B cell (primary cell): Measurements from ENCODE around the gene THSD4. TPM values are rescaled to one million over a fixed set of nuclear protein-coding genes. Genes with fewer than 3 reads are reported as not detected.

Experiments used
- ATAC-seq: fragments of 200-7000 bp; cut with Tn5 transposase; one replicate; pipeline ENCODE4 v1.10.0; 2021; ENCODE audit warnings: low read depth, mild to moderate bottlenecking, moderate number of reproducible peaks, moderate library complexity
- CTCF ChIA-PET: fragments of 350-600 bp; sonication (Branson Sonifier 250); formaldehyde crosslinking; loops from one replicate; lab custom pipeline; 2021; ENCODE audit warnings: antibody characterized with exemption, inconsistent platforms; lab: Charles Lee
- POLR2A ChIA-PET: fragments of 350-600 bp; sonication (Branson Sonifier 250); formaldehyde crosslinking; loops from one replicate; lab custom pipeline; 2021; ENCODE audit warnings: antibody characterized with exemption; lab: Charles Lee
- DNase-seq: peaks from one replicate; pipeline ENCODE4 v3.0.0; 2013
- H2AFZ ChIP-seq: 2 replicates; pipeline ENCODE4 v1.6.1; 2012; ENCODE audit warnings: mild to moderate bottlenecking, low read depth, low read length; ENCODE audit not compliant: insufficient read depth, poor library complexity, severe bottlenecking
- H3K27ac ChIP-seq, 2 donors: 1 replicate in 1 of 2; 2 replicates in 1 of 2; pipeline ENCODE4 v1.5.1; 2012 to 2013; ENCODE audit warnings: low read length in 2 of 2, mild to moderate bottlenecking in 2 of 2, moderate library complexity in 1 of 2
- H3K27me3 ChIP-seq, 4 experiments: fragments of 200-600 bp in 1 of 4; sonication (generic) in 1 of 4; replicated peaks in 1 of 4; 1 replicate in 2 of 4; 2 replicates in 2 of 4; pipeline versions ENCODE4 v1.6.1 to v1.7.0; 2013 to 2016; ENCODE audit warnings: low read length in 3 of 4, mild to moderate bottlenecking in 2 of 4, mixed read lengths in 1 of 4, moderate library complexity in 1 of 4; ENCODE audit not compliant: insufficient read depth in 4 of 4, control insufficient read depth in 3 of 4; ENCODE audit errors: control extremely low read depth in 1 of 4
- H3K36me3 ChIP-seq, 2 experiments: replicated peaks in 1 of 2; 1 replicate in 1 of 2; 2 replicates in 1 of 2; pipeline versions ENCODE4 v1.6.1 to v1.7.1; 2013; ENCODE audit warnings: low read length in 1 of 2; ENCODE audit not compliant: insufficient read depth in 2 of 2, control insufficient read depth in 1 of 2; ENCODE audit errors: control extremely low read depth in 1 of 2, extremely low read depth in 1 of 2
- H3K4me1 ChIP-seq, 2 donors: fragments of 200-600 bp in 1 of 2; sonication (generic) in 1 of 2; 1 replicate in 1 of 2; 2 replicates in 1 of 2; pipeline versions ENCODE4 v1.5.1 to v1.6.1; 2013 to 2017; ENCODE audit warnings: low read length in 2 of 2; ENCODE audit not compliant: control insufficient read depth in 2 of 2, insufficient read depth in 2 of 2
- H3K4me2 ChIP-seq: replicated peaks from 2 replicates; pipeline ENCODE3; 2012; ENCODE audit warnings: mild to moderate bottlenecking, low read depth, low read length; ENCODE audit not compliant: poor library complexity, severe bottlenecking
- H3K4me3 ChIP-seq, 5 experiments: fragments of 200-600 bp in 1 of 5; sonication (generic) in 1 of 5; 1 replicate in 3 of 5; 2 replicates in 2 of 5; pipeline versions ENCODE4 v1.5.1 to v1.7.0; 2011 to 2016; ENCODE audit warnings: low read length in 4 of 5, mild to moderate bottlenecking in 4 of 5, low read depth in 2 of 5, control low read depth in 1 of 5, moderate library complexity in 1 of 5; ENCODE audit not compliant: insufficient read depth in 1 of 5; ENCODE audit errors: control extremely low read depth in 1 of 5, extremely low read depth in 1 of 5
- H3K79me2 ChIP-seq: fragments of 200-600 bp; sonication (generic); one replicate; pipeline ENCODE4 v1.6.0; 2016; ENCODE audit warnings: low read length; ENCODE audit not compliant: control insufficient read depth, insufficient read depth
- H3K9ac ChIP-seq: fragments of 200-600 bp; sonication (generic); 2 replicates; pipeline ENCODE4 v1.6.1; 2017; ENCODE audit warnings: mild to moderate bottlenecking, low read length, moderate library complexity
- H3K9me3 ChIP-seq, 3 donors: one replicate each; pipeline versions ENCODE4 v1.6.1 to v1.7.1; 2013; ENCODE audit warnings: low read length in 2 of 3; ENCODE audit not compliant: control insufficient read depth in 2 of 3, insufficient read depth in 1 of 3; ENCODE audit errors: control extremely low read depth in 1 of 3
- H4K20me1 ChIP-seq: 2 replicates; pipeline ENCODE4 v1.6.0; 2012; ENCODE audit warnings: mild to moderate bottlenecking, low read length; ENCODE audit not compliant: insufficient read depth, control insufficient read depth, poor library complexity, severe bottlenecking
- H3K27ac Mint-ChIP-seq: one replicate; pipeline ENCODE4 v1.8.0; 2021; ENCODE audit warnings: mixed read lengths
- H3K27me3 Mint-ChIP-seq: one replicate; pipeline ENCODE4 v1.8.0; 2021; ENCODE audit warnings: mixed read lengths
- H3K4me1 Mint-ChIP-seq: one replicate; pipeline ENCODE4 v1.8.0; 2021; ENCODE audit warnings: mixed read lengths
- H3K4me3 Mint-ChIP-seq: one replicate; pipeline ENCODE4 v1.8.0; 2021; ENCODE audit warnings: mixed read lengths
- H3K9me3 Mint-ChIP-seq: one replicate; pipeline ENCODE4 v1.8.0; 2022; ENCODE audit warnings: mixed read lengths; ENCODE audit not compliant: insufficient read depth
- CTCF ChIP-seq: fragments of 200-600 bp; IDR thresholded peaks from one replicate; pipeline ENCODE4 v1.8.0; 2022; ENCODE audit warnings: antibody characterized with exemption, mild to moderate bottlenecking
- EZH2 ChIP-seq: IDR thresholded peaks from 2 replicates; pipeline ENCODE4 v1.6.1; 2012; ENCODE audit warnings: borderline replicate concordance, low read depth, mild to moderate bottlenecking, moderate library complexity, low read length; ENCODE audit not compliant: insufficient read depth, poor library complexity, severe bottlenecking
- WGBS: methylation state at CpG from one replicate; pipeline ENCODE4 v1.1.5; 2013; ENCODE audit warnings: missing lambda C conversion rate; ENCODE audit not compliant: insufficient coverage; 5-methylcytosine and 5-hydroxymethylcytosine counted together
- intact Hi-C: fragments of 100-400 bp; cut with micrococcal nuclease; formaldehyde crosslinking; loops from one replicate; pipeline ENCODE4 v1.10.0; 2022
- polyA plus RNA-seq: library from polyadenylated mRNA; depleted of rRNA; stranded (reverse); fragments of >200 nt; gene quantifications from 2 replicates; pipeline ENCODE4 v1.2.3, GENCODE V29; 2012
- total RNA-seq, 2 donors: library from RNA; stranded (reverse); fragments of 120-200 nt in 1 of 2; gene quantifications; 1 replicate in 1 of 2; 2 replicates in 1 of 2; pipeline versions ENCODE4 v1.2.3 to v1.2.4, GENCODE V29; 2013 to 2022

THSD4 gene
- total and polyA plus RNA-seq, 2 donors (not counting 1 experiment from before 2014, with no cell fraction given): not detected

- intact Hi-C loops: no loop called here
- CTCF ChIA-PET: no interaction called here
- POLR2A ChIA-PET: no interaction called here
Measured at GRCh38 chr15:71551566-71551965, 436.3 kb downstream of the THSD4 start.

GRCh38 chr15:71559098-71559497 is 443.8 kb downstream of the THSD4 start:
- Histone ChIP-seq H3K9ac (no peak overlapping the region), H3K27me3 (no peaks in the 10 kb centered on the region), H3K79me2 (no peaks in the 10 kb centered on the region), H3K9me3 (peaks cover 0 to 2% (median 1%) of the 10 kb centered on the region in 3 donors), H3K4me1 (no peaks in the 10 kb centered on the region), H3K4me2 (no peak overlapping the region), H3K4me3 (no peak overlapping the region), H2AFZ (no peak overlapping the region), H3K36me3 (no peaks in the 10 kb centered on the region), H4K20me1 (no peaks in the 10 kb centered on the region), H3K27ac (no peak overlapping the region)
- WGBS: no CpG with 5 or more reads among the region's 3 CpGs
- no peak overlapping the region for H3K4me3 Mint-ChIP-seq
- no peak overlapping the region for H3K27ac Mint-ChIP-seq
- intact Hi-C loops: no loop called here
- H3K4me1 Mint-ChIP-seq: no peaks in the 10 kb centered on the region
- H3K27me3 Mint-ChIP-seq: peaks cover 15% of the 10 kb centered on the region
- POLR2A ChIA-PET: no interaction called here
- TF ChIP-seq EZH2 (no peak), CTCF (no peak)
- H3K9me3 Mint-ChIP-seq: no peaks in the 10 kb centered on the region
- ATAC-seq (no peak), DNase-seq (no peak)
- CTCF ChIA-PET: no interaction called here

More at GRCh38 chr15:71551566-71551965, 436.3 kb downstream of the THSD4 start:
- ATAC-seq (no peak), DNase-seq (no peak)
- H3K9me3 Mint-ChIP-seq: no peaks in the 10 kb centered on the region
- Histone ChIP-seq H3K27ac (no peak overlapping the region), H3K4me2 (no peak overlapping the region), H3K9me3 (peaks cover 0 to 3% (median 0%) of the 10 kb centered on the region in 3 donors), H3K79me2 (no peaks in the 10 kb centered on the region), H3K9ac (no peak overlapping the region), H3K27me3 (no peaks in the 10 kb centered on the region), H3K4me1 (no peaks in the 10 kb centered on the region), H3K36me3 (no peaks in the 10 kb centered on the region), H2AFZ (no peak overlapping the region), H4K20me1 (no peaks in the 10 kb centered on the region), H3K4me3 (no peak overlapping the region)
- 80% methylated on average over 1 of the region's 5 CpGs for WGBS
- TF ChIP-seq EZH2 (no peak), CTCF (no peak)
- no peak overlapping the region for H3K27ac Mint-ChIP-seq
- H3K27me3 Mint-ChIP-seq: peaks cover 4% of the 10 kb centered on the region
- H3K4me1 Mint-ChIP-seq: no peaks in the 10 kb centered on the region
- no peak overlapping the region for H3K4me3 Mint-ChIP-seq
